ENCODE measurements around the gene SYT9.

SYT9 gene

DNA sequence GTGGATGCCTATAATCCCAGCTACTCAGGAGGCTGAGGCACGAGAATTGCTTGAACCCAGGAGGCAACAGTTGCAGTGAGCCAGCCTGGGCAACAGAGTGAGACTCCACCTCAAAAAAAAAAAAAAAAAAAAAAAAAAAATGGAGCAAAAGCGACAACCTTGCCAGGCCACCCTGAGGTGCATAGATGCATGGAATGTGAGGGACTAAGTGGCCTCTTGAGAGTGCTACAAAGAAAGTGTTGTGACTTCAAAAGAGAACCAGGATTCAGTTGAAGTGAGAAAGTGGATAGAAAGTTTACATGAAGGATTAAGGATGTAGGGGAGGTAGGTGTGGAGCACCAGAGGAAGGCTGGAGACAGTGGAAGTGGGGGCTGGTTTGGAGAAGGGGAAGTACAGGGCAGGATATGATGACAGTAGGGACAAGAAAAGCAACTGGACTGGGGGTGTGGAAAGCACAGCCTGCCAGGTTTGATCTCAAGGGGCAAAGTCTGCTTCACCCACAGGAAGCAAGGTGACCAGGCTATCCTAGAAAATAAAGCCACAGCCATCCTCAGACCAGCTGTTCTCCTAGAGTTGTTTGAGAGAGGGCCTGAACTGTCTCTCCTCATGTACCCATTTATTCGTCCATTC lies 197.6 kb downstream of the SYT9 start:
- Histone ChIP-seq H3K27ac (no peak overlapping the region), H3K36me3 (ENCODE audit: insufficient read depth, low read length) (no peaks in the 10 kb centered on the region), H3K4me3 (no peak overlapping the region), H3K9me3 (ENCODE audit: low read depth, low read length) (no peaks in the 10 kb centered on the region), H3K9ac (ENCODE audit: insufficient read length) (no peak overlapping the region)
- TF ChIP-seq FOXP2 (optimal IDR thresholded peaks at IDR 0.05; ENCODE audit: control extremely low read depth, extremely low read length, insufficient read depth) (no peak), POLR2AphosphoS5 (IDR thresholded peaks at IDR 0.05; ENCODE audit: borderline replicate concordance, low read depth, low read length) (no peak), EZH2 (IDR thresholded peaks at IDR 0.05) (no peak)
- no peak for DNase-seq (ENCODE audit: low read depth, low spot score)

DNA sequence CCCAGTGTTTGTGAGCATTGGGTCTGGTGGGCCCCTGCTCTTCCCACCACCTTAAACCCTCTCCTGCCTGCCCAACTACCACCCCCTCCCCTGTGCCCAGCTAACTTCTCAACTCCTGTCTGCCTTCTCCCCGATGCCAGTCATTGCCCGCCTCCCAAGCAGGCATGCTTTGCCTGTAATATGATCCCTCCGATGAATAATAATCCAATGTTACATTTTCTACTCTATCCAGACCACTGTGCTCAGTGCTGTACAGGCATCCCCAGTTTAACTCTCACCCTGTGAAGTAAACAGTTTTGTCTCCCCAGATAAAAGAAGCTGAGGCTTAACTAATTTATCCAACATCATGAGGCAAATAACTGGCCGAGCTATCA lies 198.1 kb downstream of the SYT9 start:
- TF ChIP-seq FOXP2 (optimal IDR thresholded peaks at IDR 0.05; ENCODE audit: control extremely low read depth, extremely low read length, insufficient read depth): no peak
- TF ChIP-seq POLR2AphosphoS5 (IDR thresholded peaks at IDR 0.05; ENCODE audit: borderline replicate concordance, low read depth, low read length): no peak
- no peak for TF ChIP-seq EZH2 (IDR thresholded peaks at IDR 0.05)
- H3K27ac ChIP-seq: no peak overlapping the region
- H3K36me3 ChIP-seq (ENCODE audit: insufficient read depth, low read length): no peaks in the 10 kb centered on the region
- no peak for DNase-seq (ENCODE audit: low read depth, low spot score)
- no peaks in the 10 kb centered on the region for H3K9me3 ChIP-seq (ENCODE audit: low read depth, low read length)
- H3K9ac ChIP-seq (ENCODE audit: insufficient read length): no peak overlapping the region
- H3K4me3 ChIP-seq: no peak overlapping the region

DNA sequence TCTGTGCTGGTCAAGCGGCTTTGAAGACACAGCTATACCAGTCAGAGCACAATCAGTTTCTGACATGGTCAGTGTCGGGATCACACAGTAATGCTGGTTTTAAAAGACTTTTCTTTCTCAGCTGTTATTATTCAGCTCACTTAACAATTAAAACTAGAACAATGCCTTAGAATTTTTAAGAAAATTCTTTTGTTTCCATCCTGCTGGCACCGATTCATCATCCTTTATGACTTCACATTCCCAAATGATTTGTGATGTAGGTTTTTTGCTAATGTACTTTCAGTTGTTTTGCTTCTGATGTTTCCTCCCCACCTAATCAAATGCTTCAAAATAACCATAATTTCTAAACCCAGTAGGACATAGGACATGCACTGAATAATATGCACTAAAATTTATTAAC lies 199.1 kb downstream of the SYT9 start:
- Histone ChIP-seq H3K27ac (no peak overlapping the region), H3K36me3 (ENCODE audit: insufficient read depth, low read length) (no peaks in the 10 kb centered on the region), H3K9ac (ENCODE audit: insufficient read length) (no peak overlapping the region), H3K4me3 (no peak overlapping the region), H3K9me3 (ENCODE audit: low read depth, low read length) (no peaks in the 10 kb centered on the region)
- no peak for DNase-seq (ENCODE audit: low read depth, low spot score)
- TF ChIP-seq POLR2AphosphoS5 (IDR thresholded peaks at IDR 0.05; ENCODE audit: borderline replicate concordance, low read depth, low read length) (no peak), EZH2 (IDR thresholded peaks at IDR 0.05) (no peak), FOXP2 (optimal IDR thresholded peaks at IDR 0.05; ENCODE audit: control extremely low read depth, extremely low read length, insufficient read depth) (no peak)

DNA sequence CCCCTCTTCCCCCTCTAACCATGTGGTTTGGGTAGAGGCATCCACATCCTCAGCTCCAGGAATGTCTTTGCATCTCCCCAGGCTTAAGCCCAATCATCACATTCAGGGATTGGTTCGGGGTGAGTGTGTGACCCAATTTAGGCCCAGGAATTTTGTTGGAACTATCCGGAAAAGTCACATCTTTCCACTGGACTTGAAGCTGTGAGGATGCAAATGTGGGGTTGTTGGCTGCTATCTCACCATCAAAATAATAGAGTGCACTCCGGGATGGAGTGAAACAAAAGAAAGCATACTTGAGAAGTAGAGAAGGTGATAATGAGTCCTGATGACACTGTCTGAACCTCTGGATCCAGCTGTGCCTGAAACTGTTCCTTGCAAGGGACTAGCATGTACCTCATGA lies 199.8 kb downstream of the SYT9 start:
- H3K27ac ChIP-seq: no peak overlapping the region
- H3K9ac ChIP-seq (ENCODE audit: insufficient read length): no peak overlapping the region
- no peak overlapping the region for H3K4me3 ChIP-seq
- no peak for TF ChIP-seq POLR2AphosphoS5 (IDR thresholded peaks at IDR 0.05; ENCODE audit: borderline replicate concordance, low read depth, low read length)
- no peak for TF ChIP-seq FOXP2 (optimal IDR thresholded peaks at IDR 0.05; ENCODE audit: control extremely low read depth, extremely low read length, insufficient read depth)
- TF ChIP-seq EZH2 (IDR thresholded peaks at IDR 0.05): no peak
- no peak for DNase-seq (ENCODE audit: low read depth, low spot score)
- H3K9me3 ChIP-seq (ENCODE audit: low read depth, low read length): no peaks in the 10 kb centered on the region
- H3K36me3 ChIP-seq (ENCODE audit: insufficient read depth, low read length): no peaks in the 10 kb centered on the region

DNA sequence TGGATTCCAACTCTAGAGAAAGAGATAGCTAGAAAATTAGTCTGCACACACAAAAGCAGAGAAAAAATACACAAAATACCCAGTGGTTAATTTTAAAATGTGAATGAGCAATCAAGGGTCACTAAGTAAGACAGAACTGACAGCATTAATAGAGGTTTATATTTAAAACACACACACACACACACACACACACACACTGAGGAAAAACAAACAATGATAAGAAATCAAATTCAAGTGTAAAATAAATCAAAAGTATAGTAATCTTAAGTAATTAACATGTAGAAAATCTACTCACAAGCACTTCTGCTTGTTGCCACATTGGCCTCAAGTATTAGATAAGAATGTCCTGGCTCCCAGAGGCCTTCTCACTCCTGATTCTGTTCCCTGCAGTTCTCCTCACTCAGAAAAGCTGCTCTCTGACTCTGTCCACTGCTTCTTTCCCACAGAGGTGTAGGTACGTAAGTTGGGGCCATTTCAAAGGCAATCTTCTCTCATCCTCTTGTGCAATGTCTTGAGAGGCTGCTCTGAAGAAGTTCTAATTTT lies 200.3 kb downstream of the SYT9 start:
- Histone ChIP-seq H3K4me3 (no peak overlapping the region), H3K9ac (ENCODE audit: insufficient read length) (no peak overlapping the region), H3K9me3 (ENCODE audit: low read depth, low read length) (no peaks in the 10 kb centered on the region), H3K36me3 (ENCODE audit: insufficient read depth, low read length) (no peaks in the 10 kb centered on the region), H3K27ac (no peak overlapping the region)
- no peak for DNase-seq (ENCODE audit: low read depth, low spot score)
- no peak for TF ChIP-seq POLR2AphosphoS5 (IDR thresholded peaks at IDR 0.05; ENCODE audit: borderline replicate concordance, low read depth, low read length)
- no peak for TF ChIP-seq EZH2 (IDR thresholded peaks at IDR 0.05)
- no peak for TF ChIP-seq FOXP2 (optimal IDR thresholded peaks at IDR 0.05; ENCODE audit: control extremely low read depth, extremely low read length, insufficient read depth)

DNA sequence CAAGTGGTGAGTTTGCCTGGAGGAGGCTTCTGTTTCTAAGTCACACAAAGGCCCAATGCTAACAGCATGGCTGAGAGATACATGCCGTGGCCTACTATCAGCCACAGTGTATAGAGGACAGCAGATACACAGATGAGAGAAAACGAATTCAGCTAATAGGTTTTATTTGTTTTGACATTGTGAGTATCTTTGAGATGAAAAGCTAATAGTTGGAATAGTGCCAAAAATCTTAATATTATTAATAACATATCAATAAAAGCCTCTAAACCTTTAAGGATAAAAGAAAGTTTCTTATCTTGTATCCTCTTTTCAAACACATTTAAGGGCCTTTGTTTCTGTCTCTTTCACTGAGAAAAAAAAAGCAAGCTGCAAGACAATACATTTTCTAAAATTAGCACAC lies 203.2 kb downstream of the SYT9 start:
- Histone ChIP-seq H3K36me3 (ENCODE audit: insufficient read depth, low read length) (no peaks in the 10 kb centered on the region), H3K9me3 (ENCODE audit: low read depth, low read length) (no peaks in the 10 kb centered on the region), H3K9ac (ENCODE audit: insufficient read length) (no peak overlapping the region), H3K4me3 (no peak overlapping the region), H3K27ac (no peak overlapping the region)
- DNase-seq (ENCODE audit: low read depth, low spot score): no peak
- TF ChIP-seq FOXP2 (optimal IDR thresholded peaks at IDR 0.05; ENCODE audit: control extremely low read depth, extremely low read length, insufficient read depth): no peak
- no peak for TF ChIP-seq EZH2 (IDR thresholded peaks at IDR 0.05)
- no peak for TF ChIP-seq POLR2AphosphoS5 (IDR thresholded peaks at IDR 0.05; ENCODE audit: borderline replicate concordance, low read depth, low read length)

DNA sequence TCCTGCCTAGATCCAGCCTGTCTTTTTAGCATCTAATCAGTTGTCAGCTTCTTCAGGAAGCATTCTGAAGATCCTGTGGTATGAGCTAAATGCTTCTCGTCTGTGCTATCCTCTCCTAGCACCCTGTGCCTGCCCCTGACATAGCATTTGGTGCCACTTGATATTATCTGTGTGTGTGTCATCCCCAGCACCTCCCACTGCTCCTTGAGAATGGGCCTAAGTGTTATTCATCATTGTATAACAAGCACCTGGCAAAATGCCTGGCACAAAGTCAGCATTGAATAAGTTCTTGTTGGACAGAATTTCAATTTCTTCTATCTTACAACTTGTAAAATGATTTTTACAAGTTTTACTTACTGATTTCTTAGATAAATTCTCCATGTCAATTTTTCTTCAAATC lies 205.5 kb downstream of the SYT9 start:
- Histone ChIP-seq H3K4me3 (no peak overlapping the region), H3K36me3 (ENCODE audit: insufficient read depth, low read length) (no peaks in the 10 kb centered on the region), H3K9ac (ENCODE audit: insufficient read length) (no peak overlapping the region), H3K27ac (no peak overlapping the region), H3K9me3 (ENCODE audit: low read depth, low read length) (no peaks in the 10 kb centered on the region)
- TF ChIP-seq EZH2 (IDR thresholded peaks at IDR 0.05): no peak
- TF ChIP-seq FOXP2 (optimal IDR thresholded peaks at IDR 0.05; ENCODE audit: control extremely low read depth, extremely low read length, insufficient read depth): no peak
- TF ChIP-seq POLR2AphosphoS5 (IDR thresholded peaks at IDR 0.05; ENCODE audit: borderline replicate concordance, low read depth, low read length): no peak
- no peak for DNase-seq (ENCODE audit: low read depth, low spot score)

DNA sequence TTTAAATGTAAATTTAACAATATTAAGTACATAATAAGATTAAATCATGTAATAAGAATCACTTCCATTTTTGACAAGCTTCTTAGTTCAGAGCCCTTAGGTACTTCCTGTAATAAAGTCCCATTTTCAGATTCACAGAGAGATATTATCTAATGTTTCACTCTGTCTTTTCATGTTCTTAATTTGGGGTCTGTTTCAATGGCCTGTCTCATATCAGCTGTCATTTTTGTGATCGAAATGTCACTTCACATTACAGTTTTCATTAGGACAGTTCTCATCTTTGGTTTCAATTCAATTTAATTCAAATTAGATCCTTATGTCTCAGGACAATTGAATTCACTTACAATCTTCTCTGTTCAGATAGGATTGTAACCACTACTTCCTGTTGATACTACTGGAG lies 211.0 kb downstream of the SYT9 start:
- no peaks in the 10 kb centered on the region for H3K36me3 ChIP-seq (ENCODE audit: insufficient read depth, low read length)
- no peak overlapping the region for H3K9ac ChIP-seq (ENCODE audit: insufficient read length)
- TF ChIP-seq POLR2AphosphoS5 (IDR thresholded peaks at IDR 0.05; ENCODE audit: borderline replicate concordance, low read depth, low read length) (no peak), EZH2 (IDR thresholded peaks at IDR 0.05) (no peak), FOXP2 (optimal IDR thresholded peaks at IDR 0.05; ENCODE audit: control extremely low read depth, extremely low read length, insufficient read depth) (no peak)
- H3K4me3 ChIP-seq: no peak overlapping the region
- H3K27ac ChIP-seq: no peak overlapping the region
- H3K9me3 ChIP-seq (ENCODE audit: low read depth, low read length): no peaks in the 10 kb centered on the region
- DNase-seq (ENCODE audit: low read depth, low spot score): no peak

DNA sequence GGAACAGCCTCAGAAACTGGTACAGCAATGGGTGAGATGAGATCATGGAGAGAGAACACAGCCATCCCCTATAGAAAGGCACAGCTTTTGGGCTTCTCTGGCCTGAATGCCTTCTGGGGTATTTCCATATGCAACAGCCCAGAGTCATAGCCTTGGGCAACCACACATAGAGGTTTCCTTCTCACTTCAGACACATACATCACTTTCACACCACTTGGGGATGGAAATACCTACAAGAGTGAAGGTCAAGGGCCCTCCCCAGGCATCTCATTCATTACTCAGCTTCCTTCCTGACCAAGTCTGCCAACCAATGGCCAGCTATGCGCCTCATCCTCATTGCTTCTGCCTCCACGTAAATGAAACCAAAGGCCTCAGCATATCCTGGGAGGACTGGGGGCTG lies 215.9 kb downstream of the SYT9 start:
- H3K4me3 ChIP-seq: no peak overlapping the region
- no peak for DNase-seq (ENCODE audit: low read depth, low spot score)
- H3K9ac ChIP-seq (ENCODE audit: insufficient read length): no peak overlapping the region
- H3K27ac ChIP-seq: no peak overlapping the region
- no peaks in the 10 kb centered on the region for H3K36me3 ChIP-seq (ENCODE audit: insufficient read depth, low read length)
- H3K9me3 ChIP-seq (ENCODE audit: low read depth, low read length): no peaks in the 10 kb centered on the region
- TF ChIP-seq FOXP2 (optimal IDR thresholded peaks at IDR 0.05; ENCODE audit: control extremely low read depth, extremely low read length, insufficient read depth) (no peak), EZH2 (IDR thresholded peaks at IDR 0.05) (no peak), POLR2AphosphoS5 (IDR thresholded peaks at IDR 0.05; ENCODE audit: borderline replicate concordance, low read depth, low read length) (no peak)
